GM12875 (cell line): ENCODE results near the gene UNKL.
A peak's percentile ranks its signal among the peaks of the same experiment; 100 is the strongest.

Experiments used
- H3K4me3 ChIP-seq: one replicate; pipeline ENCODE4 v1.5.1; 2011; ENCODE audit warnings: low read depth, low read length, control low read depth
- TF ChIP-seq, protein P1 (sequence below): IDR thresholded peaks from 2 replicates; pipeline ENCODE4 v1.5.1; 2011; ENCODE audit warnings: low read depth, mild to moderate bottlenecking, control low read depth, inconsistent platforms, low read length, moderate library complexity, borderline replicate concordance; ENCODE audit not compliant: insufficient read depth

The UNKL gene

GRCh38 chr16:1363501-1364041 is 50.9 kb downstream of the UNKL start:
- TF ChIP-seq, protein P1, sequence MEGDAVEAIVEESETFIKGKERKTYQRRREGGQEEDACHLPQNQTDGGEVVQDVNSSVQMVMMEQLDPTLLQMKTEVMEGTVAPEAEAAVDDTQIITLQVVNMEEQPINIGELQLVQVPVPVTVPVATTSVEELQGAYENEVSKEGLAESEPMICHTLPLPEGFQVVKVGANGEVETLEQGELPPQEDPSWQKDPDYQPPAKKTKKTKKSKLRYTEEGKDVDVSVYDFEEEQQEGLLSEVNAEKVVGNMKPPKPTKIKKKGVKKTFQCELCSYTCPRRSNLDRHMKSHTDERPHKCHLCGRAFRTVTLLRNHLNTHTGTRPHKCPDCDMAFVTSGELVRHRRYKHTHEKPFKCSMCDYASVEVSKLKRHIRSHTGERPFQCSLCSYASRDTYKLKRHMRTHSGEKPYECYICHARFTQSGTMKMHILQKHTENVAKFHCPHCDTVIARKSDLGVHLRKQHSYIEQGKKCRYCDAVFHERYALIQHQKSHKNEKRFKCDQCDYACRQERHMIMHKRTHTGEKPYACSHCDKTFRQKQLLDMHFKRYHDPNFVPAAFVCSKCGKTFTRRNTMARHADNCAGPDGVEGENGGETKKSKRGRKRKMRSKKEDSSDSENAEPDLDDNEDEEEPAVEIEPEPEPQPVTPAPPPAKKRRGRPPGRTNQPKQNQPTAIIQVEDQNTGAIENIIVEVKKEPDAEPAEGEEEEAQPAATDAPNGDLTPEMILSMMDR: peak; percentile 96
- H3K4me3 ChIP-seq: no peak overlapping the region

- H3K4me3 ChIP-seq: no peak overlapping the region
Observed at GRCh38 chr16:1362807-1363206, 51.7 kb downstream of the UNKL start.

DNA sequence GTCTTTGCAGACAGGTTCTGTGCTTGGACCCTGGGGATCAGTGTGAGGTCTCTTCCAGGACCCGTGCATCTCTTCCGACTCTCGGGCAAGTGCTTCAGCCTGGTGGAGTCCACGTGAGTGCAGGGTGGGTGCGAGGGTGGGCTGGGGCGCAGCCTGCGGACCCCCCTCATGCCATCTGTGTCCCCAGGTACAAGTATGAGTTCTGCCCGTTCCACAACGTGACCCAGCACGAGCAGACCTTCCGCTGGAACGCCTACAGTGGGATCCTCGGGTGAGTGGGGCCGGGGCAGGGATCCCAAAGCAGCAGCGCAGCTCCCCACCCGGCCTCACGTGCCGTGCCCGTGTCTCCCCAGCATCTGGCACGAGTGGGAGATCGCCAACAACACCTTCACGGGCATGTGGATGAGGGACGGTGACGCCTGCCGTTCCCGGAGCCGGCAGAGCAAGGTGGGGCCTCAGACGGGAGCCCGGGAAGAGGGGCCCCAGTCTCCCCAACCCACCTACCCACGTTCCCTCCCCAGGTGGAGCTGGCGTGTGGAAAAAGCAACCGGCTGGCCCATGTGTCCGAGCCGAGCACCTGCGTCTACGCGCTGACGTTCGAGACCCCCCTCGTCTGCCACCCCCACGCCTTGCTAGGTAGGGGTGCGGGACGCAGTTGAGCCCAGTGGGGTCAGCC is 52.7 kb downstream of the UNKL start:
- TF ChIP-seq, protein P1: no peak

More at GRCh38 chr16:1362807-1363206, 51.7 kb downstream of the UNKL start:
- TF ChIP-seq, protein P1: no peak

GRCh38 chr16:1357906-1358566 is 56.5 kb downstream of the UNKL start:
- no peak overlapping the region for H3K4me3 ChIP-seq
- TF ChIP-seq, protein P1: no peak

More for the DNA sequence above, 52.7 kb downstream of the UNKL start:
- H3K4me3 ChIP-seq: no peak overlapping the region

DNA sequence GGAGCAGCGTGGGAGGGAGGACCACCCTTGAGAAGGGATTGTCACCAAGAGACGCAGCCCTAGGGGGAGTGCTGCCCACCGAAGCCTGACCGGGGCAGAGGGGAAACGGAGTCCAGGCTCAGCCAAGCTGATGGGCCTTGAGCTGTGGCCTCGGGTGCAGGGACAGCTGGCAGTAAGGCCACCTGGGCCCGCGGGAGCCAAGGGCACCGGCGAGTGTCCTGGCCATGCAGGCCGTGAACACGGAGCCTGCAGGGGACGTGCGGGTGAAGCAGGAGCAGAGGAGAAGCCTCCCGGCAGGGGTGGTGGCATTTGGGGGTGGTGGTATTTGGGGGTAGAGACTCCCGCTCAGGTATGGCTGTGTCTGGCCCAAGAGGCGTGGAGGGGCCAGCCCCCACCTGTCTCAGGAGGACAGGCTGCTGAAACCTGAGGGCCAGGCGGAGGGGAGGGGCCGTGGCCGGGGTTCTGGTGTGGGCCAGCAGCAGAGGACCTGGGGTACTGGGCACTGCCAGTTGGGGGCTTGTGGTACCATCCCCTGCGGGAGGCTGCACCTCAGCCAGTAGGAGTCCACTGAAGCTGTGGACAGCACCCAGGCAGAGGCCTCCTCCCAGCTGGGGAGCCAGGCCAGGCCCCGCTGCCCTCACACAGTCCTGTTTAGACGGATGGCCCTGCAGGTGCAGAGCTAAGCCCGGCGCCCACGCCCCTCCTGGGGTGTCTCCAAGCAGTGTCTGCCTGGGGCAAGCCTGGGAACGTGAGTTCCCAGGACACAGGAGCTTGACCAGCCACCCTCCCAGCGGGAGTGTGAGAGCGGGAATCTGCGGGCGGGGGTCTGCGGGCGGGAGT is 58.2 kb downstream of the UNKL start:
- H3K4me3 ChIP-seq: no peak overlapping the region
- TF ChIP-seq, protein P1: no peak

DNA sequence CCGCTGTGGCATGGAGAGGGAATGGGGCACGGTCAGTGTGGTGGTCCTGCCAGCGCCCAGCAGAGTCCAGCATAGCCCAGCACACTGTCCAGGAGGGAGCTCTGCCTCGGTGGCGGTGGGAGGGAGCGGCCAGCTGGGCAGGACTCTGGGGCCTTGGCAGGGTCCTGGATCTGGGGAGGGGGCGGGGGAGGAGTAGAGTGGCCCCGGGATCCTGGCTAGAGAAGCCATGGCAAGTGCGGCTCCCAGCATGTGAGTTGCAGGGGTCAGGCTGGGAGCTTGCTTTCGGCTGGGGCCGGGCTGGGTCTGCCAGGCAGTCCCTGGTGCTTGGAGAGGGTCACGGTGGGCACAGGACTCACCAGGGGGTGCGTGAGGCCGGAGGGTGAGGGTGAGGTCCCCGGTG is 58.9 kb downstream of the UNKL start:
- TF ChIP-seq, protein P1: no peak
- H3K4me3 ChIP-seq: no peak overlapping the region
